ENCODE results near the gene PODXL. TPM values are rescaled to one million over a fixed set of nuclear protein-coding genes. Genes with fewer than 3 reads are reported as not detected.

Gene PODXL
- total and polyA plus RNA-seq, 2 of the 8 experiments (the other 6 are each of a cell fraction or from before 2014, with no cell fraction given), result 638 to 925 TPM

DNA sequence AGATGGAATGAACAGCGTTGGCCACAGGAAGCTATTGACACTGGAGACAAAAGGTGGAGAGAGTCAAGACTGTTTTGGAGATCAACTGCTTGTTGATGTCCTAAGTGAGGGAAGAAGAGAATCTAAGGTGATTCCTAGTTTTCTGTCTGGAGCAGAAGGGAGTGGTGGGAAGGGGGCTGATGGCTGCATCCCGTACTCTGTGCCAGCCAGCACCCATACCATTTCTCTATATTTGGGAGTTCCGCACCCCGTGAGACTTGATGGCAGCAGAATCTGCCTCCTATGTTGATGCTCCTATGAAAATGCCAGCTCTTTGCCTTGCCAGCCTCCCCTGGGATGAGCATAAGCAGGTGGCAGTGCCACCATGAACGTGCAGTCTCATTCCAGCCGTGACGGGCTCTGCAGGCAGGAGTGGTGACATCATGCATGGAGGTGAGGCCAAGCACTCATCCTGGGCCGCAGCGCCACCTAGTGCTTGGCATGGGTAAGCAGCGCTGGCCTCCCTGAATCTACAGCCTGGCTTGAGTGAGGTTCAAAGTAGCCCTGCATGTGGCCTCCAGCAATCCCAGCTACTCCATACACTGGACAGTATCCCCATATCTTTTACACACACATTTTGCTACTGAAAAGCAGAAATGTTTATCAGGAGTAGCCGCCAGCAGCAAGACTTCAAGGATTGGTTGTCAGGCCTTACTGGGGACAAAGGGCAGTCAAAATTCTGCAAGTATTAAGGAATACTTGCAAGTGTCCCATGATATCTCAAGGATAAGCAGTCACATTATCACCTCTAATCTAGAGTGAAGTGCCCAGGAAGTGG is 43.0 kb downstream of the PODXL start (continued):
- TF ChIP-seq SIN3A (conservative IDR thresholded peaks at IDR 0.05 in 1 of 2, IDR thresholded peaks at IDR 0.05 in 1 of 2; ENCODE audit: low read depth in 1 of 2, low read length in 2 of 2) (peak in 1 of 2 experiments; percentile 45; a peak in 1 of 4 replicates), ZNF274 (IDR thresholded peaks at IDR 0.05; ENCODE audit: borderline replicate concordance, extremely low read depth, low read length) (no peak), NANOG (IDR thresholded peaks at IDR 0.05; ENCODE audit: insufficient read depth, low read depth, low read length, poor library complexity, severe bottlenecking) (peak; percentile 39), RAD21 (IDR thresholded peaks at IDR 0.05 in 1 of 2, conservative IDR thresholded peaks at IDR 0.05 in 1 of 2; ENCODE audit: low read depth in 2 of 2, low read length in 2 of 2) (peak; percentile 68 to 73), SIRT6 (IDR thresholded peaks at IDR 0.05; ENCODE audit: low read length) (no peak), POLR2A (IDR thresholded peaks at IDR 0.05; ENCODE audit: control extremely low read depth in 1 of 2, low read depth in 2 of 2, low read length in 2 of 2) (peak in 1 of 2 experiments; percentile 61; a peak in 1 of 3 replicates), CTBP2 (IDR thresholded peaks at IDR 0.05; ENCODE audit: borderline replicate concordance, insufficient read depth, insufficient read length, low read length) (peak; percentile 63), SUZ12 (IDR thresholded peaks at IDR 0.05; ENCODE audit: low read length) (no peak), POLR2AphosphoS5 (IDR thresholded peaks at IDR 0.05; ENCODE audit: low read depth, low read length) (peak; percentile 92), TEAD4 (IDR thresholded peaks at IDR 0.05; ENCODE audit: low read depth, low read length) (peak; percentile 97), CBX5 (IDR thresholded peaks at IDR 0.05; ENCODE audit: low read depth, low read length) (no peak)
- TF ChIP-seq, protein P1, sequence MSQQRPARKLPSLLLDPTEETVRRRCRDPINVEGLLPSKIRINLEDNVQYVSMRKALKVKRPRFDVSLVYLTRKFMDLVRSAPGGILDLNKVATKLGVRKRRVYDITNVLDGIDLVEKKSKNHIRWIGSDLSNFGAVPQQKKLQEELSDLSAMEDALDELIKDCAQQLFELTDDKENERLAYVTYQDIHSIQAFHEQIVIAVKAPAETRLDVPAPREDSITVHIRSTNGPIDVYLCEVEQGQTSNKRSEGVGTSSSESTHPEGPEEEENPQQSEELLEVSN (IDR thresholded peaks at IDR 0.05), result no peak
- TF ChIP-seq, protein P2, sequence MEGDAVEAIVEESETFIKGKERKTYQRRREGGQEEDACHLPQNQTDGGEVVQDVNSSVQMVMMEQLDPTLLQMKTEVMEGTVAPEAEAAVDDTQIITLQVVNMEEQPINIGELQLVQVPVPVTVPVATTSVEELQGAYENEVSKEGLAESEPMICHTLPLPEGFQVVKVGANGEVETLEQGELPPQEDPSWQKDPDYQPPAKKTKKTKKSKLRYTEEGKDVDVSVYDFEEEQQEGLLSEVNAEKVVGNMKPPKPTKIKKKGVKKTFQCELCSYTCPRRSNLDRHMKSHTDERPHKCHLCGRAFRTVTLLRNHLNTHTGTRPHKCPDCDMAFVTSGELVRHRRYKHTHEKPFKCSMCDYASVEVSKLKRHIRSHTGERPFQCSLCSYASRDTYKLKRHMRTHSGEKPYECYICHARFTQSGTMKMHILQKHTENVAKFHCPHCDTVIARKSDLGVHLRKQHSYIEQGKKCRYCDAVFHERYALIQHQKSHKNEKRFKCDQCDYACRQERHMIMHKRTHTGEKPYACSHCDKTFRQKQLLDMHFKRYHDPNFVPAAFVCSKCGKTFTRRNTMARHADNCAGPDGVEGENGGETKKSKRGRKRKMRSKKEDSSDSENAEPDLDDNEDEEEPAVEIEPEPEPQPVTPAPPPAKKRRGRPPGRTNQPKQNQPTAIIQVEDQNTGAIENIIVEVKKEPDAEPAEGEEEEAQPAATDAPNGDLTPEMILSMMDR (IDR thresholded peaks at IDR 0.05; ENCODE audit: control extremely low read depth in 1 of 3, insufficient read depth in 1 of 3, low read depth in 1 of 3, low read length in 3 of 3), result peak; percentile 83 to 100 (median 99)
- TF ChIP-seq, protein P3, sequence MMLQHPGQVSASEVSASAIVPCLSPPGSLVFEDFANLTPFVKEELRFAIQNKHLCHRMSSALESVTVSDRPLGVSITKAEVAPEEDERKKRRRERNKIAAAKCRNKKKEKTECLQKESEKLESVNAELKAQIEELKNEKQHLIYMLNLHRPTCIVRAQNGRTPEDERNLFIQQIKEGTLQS (IDR thresholded peaks at IDR 0.05; ENCODE audit: insufficient read depth, low read depth, low read length), result no peak
- TF ChIP-seq, protein P4, sequence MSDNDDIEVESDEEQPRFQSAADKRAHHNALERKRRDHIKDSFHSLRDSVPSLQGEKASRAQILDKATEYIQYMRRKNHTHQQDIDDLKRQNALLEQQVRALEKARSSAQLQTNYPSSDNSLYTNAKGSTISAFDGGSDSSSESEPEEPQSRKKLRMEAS (IDR thresholded peaks at IDR 0.05), result peak; percentile 68; the same call in 1 of the 2 replicates

Measured in H1 (cell line).